GM18511 (cell line): Measurements from ENCODE around the gene TPD52L3.
A peak's percentile ranks its signal among the peaks of the same experiment; 100 is the strongest.

ENCODE experiments used
- ATAC-seq: cut with Tn5 transposase; IDR thresholded peaks from one replicate; pipeline ENCODE4 v1.9.1; 2021; ENCODE audit warnings: mild to moderate bottlenecking, moderate library complexity; ENCODE audit not compliant: unreplicated experiment

Gene TPD52L3

GRCh38 chr9:6328103-6328502 is at the start of gene TPD52L3:
TSS of gene TPD52L3 (plus strand) at chr9:6328375. CDS start at chr9:6328596, 221 bp downstream.
- no peak for ATAC-seq

DNA sequence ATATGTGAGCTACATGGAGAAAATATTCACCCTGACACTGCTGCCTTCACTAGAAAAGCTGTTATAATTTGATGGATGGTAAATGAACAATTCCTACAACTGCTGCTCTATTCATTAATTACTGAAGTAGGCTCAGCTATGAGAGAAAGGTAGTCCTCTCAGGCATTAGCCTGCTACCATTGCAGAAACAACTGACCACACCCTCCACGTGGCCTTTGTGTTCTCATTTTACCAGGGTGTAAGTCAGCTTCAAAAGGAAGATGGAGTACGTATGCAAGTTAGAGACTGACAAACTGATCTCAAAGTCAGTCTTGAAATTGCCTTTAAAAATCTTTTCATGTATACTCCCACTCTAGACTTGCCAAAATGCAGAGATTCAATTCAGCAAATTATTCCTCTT is 26.3 kb upstream of the TPD52L3 start:
- ATAC-seq: no peak

- ATAC-seq: no peak
Observed at GRCh38 chr9:6302417-6302816, 25.8 kb upstream of the TPD52L3 start.

DNA sequence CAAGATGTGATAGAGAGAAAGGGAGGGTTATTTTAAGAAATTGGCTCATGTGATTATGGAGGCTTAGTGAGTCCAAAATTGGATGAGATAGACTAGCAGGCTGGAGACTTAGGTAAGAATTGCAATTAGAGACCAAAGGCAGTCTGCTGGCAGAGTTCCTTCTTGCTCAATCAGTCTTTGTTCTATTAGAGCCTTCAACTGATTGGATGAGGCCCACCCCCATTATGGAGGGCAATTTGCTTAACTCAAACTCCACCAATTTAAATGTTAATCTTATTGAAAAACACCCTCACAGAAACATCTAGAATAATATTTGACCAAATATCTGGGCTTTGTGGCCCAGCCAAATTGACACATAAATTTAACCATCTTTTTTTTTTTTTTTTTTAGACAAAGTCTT is 23.9 kb upstream of the TPD52L3 start:
- ATAC-seq: no peak

GRCh38 chr9:6305954-6306563 is 22.1 kb upstream of the TPD52L3 start:
- ATAC-seq: no peak

DNA sequence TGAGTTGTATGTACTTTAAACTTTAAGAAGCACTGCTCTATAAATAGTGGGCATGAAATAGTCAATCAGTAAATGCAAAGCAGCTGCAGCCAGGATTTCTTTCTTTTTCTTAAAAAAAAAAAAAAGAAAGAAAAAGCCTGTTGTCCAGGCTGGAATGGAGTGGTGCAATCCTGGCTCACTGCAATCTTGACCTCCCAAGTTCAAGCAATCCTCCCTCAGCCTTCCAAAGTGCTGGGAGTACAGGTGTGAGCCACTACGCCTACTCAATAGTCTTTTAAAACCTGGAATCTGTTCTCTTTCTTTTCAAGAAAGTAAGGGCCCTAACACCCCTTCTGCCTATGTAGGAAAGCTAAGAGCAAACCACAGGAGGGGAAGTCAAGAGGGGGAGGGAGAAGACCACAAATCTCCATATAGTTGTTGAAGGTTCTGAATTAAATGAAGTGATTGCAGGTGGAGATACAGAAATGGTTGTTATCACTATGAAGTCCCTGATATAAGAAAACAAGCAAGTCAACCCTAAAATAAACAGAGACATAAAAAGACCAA is 20.6 kb upstream of the TPD52L3 start:
- no peak for ATAC-seq

- ATAC-seq: no peak
Observed at GRCh38 chr9:6330958-6331634, 2.9 kb downstream of the TPD52L3 start.

GRCh38 chr9:6334305-6334704 is 6.1 kb downstream of the TPD52L3 start:
- no peak for ATAC-seq

DNA sequence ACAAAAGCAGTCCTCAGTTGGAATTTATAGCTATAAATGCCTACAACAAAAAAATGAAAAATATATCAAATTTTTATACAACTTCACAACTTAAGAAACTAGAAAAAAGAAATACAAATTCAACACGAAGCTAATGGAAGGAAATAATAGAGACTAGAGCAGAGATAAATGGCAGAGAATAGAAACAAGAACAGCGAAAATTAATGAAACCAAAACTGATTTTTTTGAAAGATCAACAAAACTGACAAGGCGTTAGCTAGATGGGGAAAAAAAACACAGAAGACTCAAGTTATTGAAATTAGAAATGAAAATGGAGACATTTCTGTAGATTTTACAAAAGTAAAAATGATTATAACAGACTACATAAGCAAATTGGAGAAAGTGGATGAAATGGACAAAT is 20.6 kb downstream of the TPD52L3 start:
- no peak for ATAC-seq

DNA sequence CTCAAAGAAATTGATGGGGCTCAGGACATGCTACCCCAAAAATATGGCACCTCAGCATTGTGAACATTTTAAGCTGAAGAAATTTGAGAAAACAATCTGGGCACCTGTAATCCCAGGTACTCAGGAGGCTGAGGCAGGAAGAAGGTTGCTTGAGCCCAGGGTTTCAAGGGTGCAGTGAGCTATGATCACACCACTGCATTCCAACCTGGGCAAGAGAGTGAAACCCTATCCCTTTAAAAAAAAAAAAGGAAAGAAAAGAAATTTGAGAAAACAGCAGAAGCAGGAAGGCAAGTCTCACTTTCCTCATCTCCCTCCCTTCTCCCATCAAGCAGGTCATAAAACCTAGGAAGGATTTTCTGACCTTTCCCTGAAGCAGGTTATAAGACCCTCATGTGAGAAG is 23.6 kb downstream of the TPD52L3 start:
- ATAC-seq: no peak

GRCh38 chr9:6354072-6354686 is 26.0 kb downstream of the TPD52L3 start:
- peak; percentile 93 for ATAC-seq

GRCh38 chr9:6355728-6356127 is 27.6 kb downstream of the TPD52L3 start:
- peak; percentile 52 for ATAC-seq

- no peak for ATAC-seq
Observed at GRCh38 chr9:6356441-6356840, 28.3 kb downstream of the TPD52L3 start.

DNA sequence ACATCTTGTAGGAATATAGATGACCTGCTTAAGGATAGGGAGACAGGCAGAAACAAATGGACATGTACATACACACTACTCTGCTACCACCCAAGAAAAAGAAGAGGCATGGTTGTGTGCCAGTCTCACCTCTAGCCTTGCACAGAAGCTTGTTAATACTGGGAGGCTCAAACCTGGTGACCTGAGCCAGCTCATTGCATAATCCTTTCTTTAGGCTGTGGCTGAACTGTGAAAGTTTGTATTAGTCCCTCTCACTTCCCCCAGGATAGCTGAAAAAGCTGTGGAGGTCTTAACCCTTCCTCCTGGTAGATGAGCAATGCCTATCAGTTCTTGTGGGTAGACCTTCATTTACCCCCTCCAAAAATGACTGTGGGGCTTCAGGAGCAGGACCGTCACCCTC is 28.7 kb downstream of the TPD52L3 start:
- ATAC-seq: no peak

DNA sequence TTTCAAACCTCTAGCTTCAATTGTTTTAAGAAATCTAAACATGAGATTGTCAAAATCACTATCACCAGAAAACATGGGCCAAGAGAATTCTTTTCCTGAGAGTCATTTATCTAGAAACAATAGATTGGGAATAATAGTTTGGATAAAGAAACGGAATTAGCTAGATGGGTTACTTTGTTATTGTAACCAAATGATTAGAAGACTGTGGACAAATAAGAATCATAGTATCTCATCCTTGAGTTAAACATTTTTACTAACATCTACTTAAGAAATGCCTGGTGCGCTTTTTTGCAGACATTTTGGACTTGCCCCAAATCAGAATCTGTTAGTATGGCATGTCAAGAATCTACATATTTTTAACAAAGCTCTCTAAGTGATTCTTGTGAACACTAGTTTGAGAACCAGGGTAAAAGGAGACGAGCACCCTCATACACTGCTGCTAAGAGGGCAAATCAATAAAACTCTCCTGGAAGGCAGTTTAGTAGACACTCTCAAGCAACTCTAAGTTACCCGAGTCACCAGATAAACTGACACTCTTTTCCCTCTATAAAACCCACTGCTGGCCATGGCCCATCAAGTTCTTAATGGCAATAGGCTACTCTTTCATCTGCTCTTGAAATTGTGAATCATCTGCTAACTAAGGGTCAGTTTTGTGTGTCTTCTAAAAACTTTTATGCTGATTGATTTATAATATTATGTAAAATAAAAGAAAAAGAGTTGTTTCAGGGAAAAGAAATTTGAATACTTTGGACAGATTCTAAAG is 39.1 kb downstream of the TPD52L3 start:
- ATAC-seq: no peak

DNA sequence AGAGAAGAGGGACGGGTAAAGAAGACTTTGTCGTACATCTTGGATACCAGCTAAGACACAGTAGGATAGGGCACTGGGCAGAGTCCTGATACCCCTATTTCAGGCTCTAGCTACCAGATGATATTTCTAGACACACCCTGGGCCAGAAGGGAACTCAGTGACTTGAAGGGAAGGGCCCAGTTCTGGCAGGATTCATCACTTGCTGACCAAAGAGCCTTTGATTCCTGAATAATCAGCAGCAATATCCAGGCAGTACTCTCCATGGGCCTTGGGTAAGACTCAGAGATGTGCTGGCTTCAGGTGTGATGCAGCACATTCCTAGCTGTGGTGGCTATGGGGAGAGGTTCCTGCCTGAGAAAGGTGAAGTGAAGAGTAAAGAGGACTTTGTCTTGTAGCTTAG is 40.7 kb downstream of the TPD52L3 start:
- no peak for ATAC-seq
